B cell (primary cell): ENCODE data around the gene KCNJ6.

Experiments
- EZH2 ChIP-seq: IDR thresholded peaks from 2 replicates; pipeline ENCODE4 v1.6.1; 2012; ENCODE audit warnings: borderline replicate concordance, low read depth, mild to moderate bottlenecking, moderate library complexity, low read length; ENCODE audit not compliant: insufficient read depth, poor library complexity, severe bottlenecking
- TF ChIP-seq, protein P1 (sequence below): fragments of 200-600 bp; IDR thresholded peaks from one replicate; pipeline ENCODE4 v1.8.0; 2022; ENCODE audit warnings: antibody characterized with exemption, mild to moderate bottlenecking

- TF ChIP-seq EZH2: no peak
- TF ChIP-seq, protein P1, sequence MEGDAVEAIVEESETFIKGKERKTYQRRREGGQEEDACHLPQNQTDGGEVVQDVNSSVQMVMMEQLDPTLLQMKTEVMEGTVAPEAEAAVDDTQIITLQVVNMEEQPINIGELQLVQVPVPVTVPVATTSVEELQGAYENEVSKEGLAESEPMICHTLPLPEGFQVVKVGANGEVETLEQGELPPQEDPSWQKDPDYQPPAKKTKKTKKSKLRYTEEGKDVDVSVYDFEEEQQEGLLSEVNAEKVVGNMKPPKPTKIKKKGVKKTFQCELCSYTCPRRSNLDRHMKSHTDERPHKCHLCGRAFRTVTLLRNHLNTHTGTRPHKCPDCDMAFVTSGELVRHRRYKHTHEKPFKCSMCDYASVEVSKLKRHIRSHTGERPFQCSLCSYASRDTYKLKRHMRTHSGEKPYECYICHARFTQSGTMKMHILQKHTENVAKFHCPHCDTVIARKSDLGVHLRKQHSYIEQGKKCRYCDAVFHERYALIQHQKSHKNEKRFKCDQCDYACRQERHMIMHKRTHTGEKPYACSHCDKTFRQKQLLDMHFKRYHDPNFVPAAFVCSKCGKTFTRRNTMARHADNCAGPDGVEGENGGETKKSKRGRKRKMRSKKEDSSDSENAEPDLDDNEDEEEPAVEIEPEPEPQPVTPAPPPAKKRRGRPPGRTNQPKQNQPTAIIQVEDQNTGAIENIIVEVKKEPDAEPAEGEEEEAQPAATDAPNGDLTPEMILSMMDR: no peak
These were observed 300.3 kb downstream of the KCNJ6 start for GRCh38 chr21:37615962-37616361.
